Tibial artery (tissue), 4 donors: ENCODE results near the gene ARSG.
"Not testable (repeated sequence)": the region's sequence is repeated elsewhere in the genome, so short reads cannot be mapped to it uniquely, and the experiment has no call there.

Source experiments
- DNase-seq, 2 donors: peaks; one replicate each; pipeline ENCODE4 v3.0.0-alpha.2; 2019
- H3K27ac ChIP-seq, 2 donors: fragments of 200-600 bp; sonication (generic) in 1 of 2; 1 replicate in 1 of 2; 2 replicates in 1 of 2; pipeline ENCODE4 v1.5.1; 2018 to 2019; ENCODE audit warnings: mild to moderate bottlenecking in 1 of 2
- H3K27me3 ChIP-seq, 2 donors: fragments of 200-600 bp; sonication (generic) in 1 of 2; one replicate each; pipeline versions ENCODE4 v1.5.1 to v1.6.0; 2016 to 2019
- H3K36me3 ChIP-seq, 3 donors: fragments of 200-600 bp; sonication (generic) in 2 of 3; one replicate each; pipeline ENCODE4 v1.5.1; 2016 to 2019; ENCODE audit warnings: mild to moderate bottlenecking in 2 of 3
- H3K4me1 ChIP-seq, 4 donors: fragments of 200-600 bp; sonication (generic) in 2 of 4; 1 replicate in 3 of 4; 2 replicates in 1 of 4; pipeline ENCODE4 v1.5.1; 2016 to 2019
- H3K4me3 ChIP-seq, 2 donors: fragments of 200-600 bp; sonication (generic) in 1 of 2; 1 replicate in 1 of 2; 2 replicates in 1 of 2; pipeline ENCODE4 v1.5.1; 2018 to 2019; ENCODE audit warnings: mild to moderate bottlenecking in 2 of 2
- H3K9me3 ChIP-seq, 3 donors: fragments of 200-600 bp; sonication (generic) in 1 of 3; one replicate each; pipeline ENCODE4 v1.5.1; 2016 to 2019
- CTCF ChIP-seq, 2 experiments: fragments of 200-600 bp in 1 of 2; fragments of 450-650 bp in 1 of 2; IDR thresholded peaks; one replicate each; pipeline ENCODE4 v1.5.1; 2017 to 2019; ENCODE audit warnings: antibody characterized with exemption in 2 of 2, mild to moderate bottlenecking in 1 of 2, moderate library complexity in 1 of 2
- intact Hi-C: fragments of 100-400 bp; cut with DNase I; formaldehyde crosslinking; loops from one replicate; pipeline ENCODE4 v1.15.0; 2023; ENCODE audit warnings: low total_unique reads

The ARSG gene

GRCh38 chr17:68305142-68305541 is 13.8 kb downstream of the ARSG start:
- Histone ChIP-seq H3K4me3 (no peak overlapping the region), H3K27me3 (no peaks in the 10 kb centered on the region), H3K27ac (no peak overlapping the region), H3K36me3 (no peaks in the 10 kb centered on the region), H3K9me3 (no peaks in the 10 kb centered on the region), H3K4me1 (no peaks in the 10 kb centered on the region)
- intact Hi-C loops = no loop called here
- no peak for TF ChIP-seq CTCF (IDR thresholded peaks at IDR 0.05)
- no peak for DNase-seq

- H3K27ac ChIP-seq = no peak overlapping the region
- intact Hi-C loops = no loop called here
- TF ChIP-seq CTCF (IDR thresholded peaks at IDR 0.05) = no peak
- no peaks in the 10 kb centered on the region for H3K27me3 ChIP-seq
- no peaks in the 10 kb centered on the region for H3K9me3 ChIP-seq
- H3K36me3 ChIP-seq = no peaks in the 10 kb centered on the region
- no peak overlapping the region for H3K4me3 ChIP-seq
- no peak for DNase-seq
- no peaks in the 10 kb centered on the region for H3K4me1 ChIP-seq
These were observed 15.5 kb downstream of the ARSG start for GRCh38 chr17:68306819-68307218.

- Histone ChIP-seq H3K27ac (no peak overlapping the region), H3K36me3 (no peaks in the 10 kb centered on the region), H3K4me3 (no peak overlapping the region), H3K9me3 (no peaks in the 10 kb centered on the region), H3K4me1 (no peaks in the 10 kb centered on the region), H3K27me3 (no peaks in the 10 kb centered on the region)
- no peak for DNase-seq
- intact Hi-C loops = no loop called here
- no peak for TF ChIP-seq CTCF (IDR thresholded peaks at IDR 0.05)
These were observed 16.1 kb downstream of the ARSG start for GRCh38 chr17:68307443-68307842.

- H3K9me3 ChIP-seq, intact Hi-C loops, H3K4me1 ChIP-seq, DNase-seq, H3K27me3 ChIP-seq, H3K4me3 ChIP-seq, H3K27ac ChIP-seq, H3K36me3 ChIP-seq: not testable (repeated sequence)
These were observed 17.2 kb downstream of the ARSG start for GRCh38 chr17:68308486-68308885.

- H3K9me3 ChIP-seq, H3K27ac ChIP-seq, DNase-seq, H3K27me3 ChIP-seq, H3K4me1 ChIP-seq, intact Hi-C loops, H3K4me3 ChIP-seq, H3K36me3 ChIP-seq: not testable (repeated sequence)
These were observed 17.9 kb downstream of the ARSG start for GRCh38 chr17:68309066-68309670.

GRCh38 chr17:68310152-68310551 is 18.9 kb downstream of the ARSG start:
- no peak for DNase-seq
- no peak for TF ChIP-seq CTCF (IDR thresholded peaks at IDR 0.05)
- intact Hi-C loops = no loop called here
- no peaks in the 10 kb centered on the region for H3K4me1 ChIP-seq
- H3K4me3 ChIP-seq = no peak overlapping the region
- H3K36me3 ChIP-seq = no peaks in the 10 kb centered on the region
- H3K27me3 ChIP-seq = no peaks in the 10 kb centered on the region
- H3K27ac ChIP-seq = no peak overlapping the region
- H3K9me3 ChIP-seq = no peaks in the 10 kb centered on the region
